WTC11 (cell line): ENCODE data around the gene KHDRBS1. TPM values are rescaled to one million over a fixed set of nuclear protein-coding genes. Genes with fewer than 3 reads are reported as not detected.

Experiments used
- ATAC-seq: fragments of 200-7000 bp; cut with Tn5 transposase; 2 replicates; pipeline ENCODE4 v1.10.0; 2021; ENCODE audit warnings: mild to moderate bottlenecking, moderate library complexity
- CTCF ChIA-PET: fragments of 300-600 bp; sonication (Branson Sonifier 250); formaldehyde crosslinking; loops from one replicate; lab custom pipeline; 2021; ENCODE audit warnings: antibody characterized with exemption; lab: Charles Lee
- POLR2A ChIA-PET: fragments of 350-600 bp; sonication (Branson Sonifier 250); formaldehyde crosslinking; loops from one replicate; lab custom pipeline; 2021; ENCODE audit warnings: antibody characterized with exemption; lab: Charles Lee
- DNase-seq: peaks from one replicate; pipeline ENCODE4 v3.0.0; 2021; ENCODE audit warnings: low spot score
- H3K27ac Mint-ChIP-seq: 2 replicates; pipeline ENCODE4 v1.8.0; 2021; ENCODE audit warnings: mixed read lengths
- H3K27me3 Mint-ChIP-seq: 2 replicates; pipeline ENCODE4 v1.8.0; 2021; ENCODE audit warnings: low read depth, mild to moderate bottlenecking, moderate library complexity, mixed read lengths
- H3K36me3 Mint-ChIP-seq: 2 replicates; pipeline ENCODE4 v1.8.0; 2021; ENCODE audit warnings: mixed read lengths
- H3K4me1 Mint-ChIP-seq: 2 replicates; pipeline ENCODE4 v1.8.0; 2022; ENCODE audit warnings: mixed read lengths
- H3K4me3 Mint-ChIP-seq: 2 replicates; pipeline ENCODE4 v1.8.0; 2021; ENCODE audit warnings: mild to moderate bottlenecking, moderate library complexity, mixed read lengths
- H3K9me3 Mint-ChIP-seq: 2 replicates; pipeline ENCODE4 v1.8.0; 2021; ENCODE audit warnings: mixed read lengths
- ATF1 ChIP-seq: sonication (generic); formaldehyde crosslinking; IDR thresholded peaks from 2 replicates; pipeline ENCODE4 v1.8.1; 2023; ENCODE audit warnings: mild to moderate bottlenecking, moderate library complexity, missing genetic modification reagents
- ATF2 ChIP-seq: sonication (generic); formaldehyde crosslinking; IDR thresholded peaks from 2 replicates; pipeline ENCODE4 v1.8.1; 2022; ENCODE audit warnings: low read depth, missing genetic modification reagents, borderline replicate concordance
- ATF3 ChIP-seq: sonication (generic); formaldehyde crosslinking; conservative IDR thresholded peaks from 2 replicates; pipeline ENCODE4 v1.8.1; 2022; ENCODE audit warnings: mild to moderate bottlenecking, missing genetic modification reagents
- CTCF ChIP-seq: fragments of 200-600 bp; IDR thresholded peaks from 2 replicates; pipeline ENCODE4 v1.8.0; 2022; ENCODE audit warnings: antibody characterized with exemption
- ERG ChIP-seq: fragments of 250-450 bp; sonication (Bioruptor Pico); IDR thresholded peaks from 2 replicates; pipeline ENCODE4 v1.8.0; 2021; ENCODE audit warnings: mild to moderate bottlenecking
- ETV6 ChIP-seq: sonication (generic); formaldehyde crosslinking; IDR thresholded peaks from 2 replicates; pipeline ENCODE4 v1.8.1; 2022; ENCODE audit warnings: mild to moderate bottlenecking, missing genetic modification reagents
- FOXP1 ChIP-seq: sonication (generic); formaldehyde crosslinking; IDR thresholded peaks from 2 replicates; pipeline ENCODE4 v1.8.0; 2022; ENCODE audit warnings: missing genetic modification reagents, mild to moderate bottlenecking, moderate library complexity, borderline replicate concordance
- GRHL2 ChIP-seq: fragments of 250-450 bp; sonication (Bioruptor Pico); IDR thresholded peaks from 2 replicates; pipeline ENCODE4 v1.8.0; 2022; ENCODE audit warnings: mild to moderate bottlenecking, moderate library complexity; ENCODE audit not compliant: insufficient replicate concordance, severe bottlenecking
- GTF2I ChIP-seq: fragments of 250-450 bp; sonication (Bioruptor Pico); conservative IDR thresholded peaks from 2 replicates; pipeline ENCODE4 v1.4.0; 2021; ENCODE audit warnings: mild to moderate bottlenecking
- MAX ChIP-seq: sonication (generic); formaldehyde crosslinking; IDR thresholded peaks from 2 replicates; pipeline ENCODE4 v1.8.0; 2022; ENCODE audit warnings: mild to moderate bottlenecking, missing genetic modification reagents
- NFYB ChIP-seq: sonication (generic); formaldehyde crosslinking; conservative IDR thresholded peaks from 2 replicates; pipeline ENCODE4 v1.8.0; 2022; ENCODE audit warnings: low read depth, missing genetic modification reagents
- NR1H2 ChIP-seq: sonication (generic); formaldehyde crosslinking; IDR thresholded peaks from 2 replicates; pipeline ENCODE4 v1.9.0; 2021; ENCODE audit warnings: mild to moderate bottlenecking, moderate library complexity, missing genetic modification reagents
- NR3C1 ChIP-seq: sonication (generic); formaldehyde crosslinking; conservative IDR thresholded peaks from 2 replicates; pipeline ENCODE4 v1.8.1; 2023; ENCODE audit warnings: low read depth, mild to moderate bottlenecking, missing genetic modification reagents
- PREB ChIP-seq: sonication (generic); formaldehyde crosslinking; IDR thresholded peaks from 2 replicates; pipeline ENCODE4 v1.8.1; 2022; ENCODE audit warnings: mild to moderate bottlenecking, missing genetic modification reagents, moderate library complexity, borderline replicate concordance
- PRRX2 ChIP-seq: fragments of 250-450 bp; sonication (Bioruptor Pico); IDR thresholded peaks from 2 replicates; pipeline ENCODE4 v1.8.0; 2021; ENCODE audit warnings: mild to moderate bottlenecking
- RORB ChIP-seq: fragments of 250-450 bp; sonication (Bioruptor Pico); IDR thresholded peaks from 2 replicates; pipeline ENCODE4 v1.9.0; 2021; ENCODE audit warnings: mild to moderate bottlenecking
- SOX15 ChIP-seq: fragments of 250-450 bp; sonication (Bioruptor Pico); IDR thresholded peaks from 2 replicates; pipeline ENCODE4 v1.9.0; 2021; ENCODE audit warnings: mild to moderate bottlenecking
- USF2 ChIP-seq: sonication (generic); formaldehyde crosslinking; IDR thresholded peaks from 2 replicates; pipeline ENCODE4 v1.8.1; 2023; ENCODE audit warnings: mild to moderate bottlenecking, missing genetic modification reagents, moderate library complexity
- ZBTB43 ChIP-seq: sonication (generic); formaldehyde crosslinking; IDR thresholded peaks from 2 replicates; pipeline ENCODE4 v1.8.1; 2023; ENCODE audit warnings: mild to moderate bottlenecking, missing genetic modification reagents
- ZNF121 ChIP-seq: sonication (generic); formaldehyde crosslinking; IDR thresholded peaks from 2 replicates; pipeline ENCODE4 v1.8.0; 2023; ENCODE audit warnings: missing genetic modification reagents
- ZNF396 ChIP-seq: fragments of 250-450 bp; sonication (Bioruptor Pico); IDR thresholded peaks from 2 replicates; pipeline ENCODE4 v1.8.0; 2021; ENCODE audit warnings: mild to moderate bottlenecking, moderate library complexity, borderline replicate concordance
- ZNF671 ChIP-seq: fragments of 250-450 bp; sonication (Bioruptor Pico); IDR thresholded peaks from 2 replicates; pipeline ENCODE4 v1.8.0; 2021; ENCODE audit warnings: mild to moderate bottlenecking
- total RNA-seq: library from RNA; stranded (reverse); gene quantifications from 3 replicates; pipeline ENCODE4 v1.2.3, GENCODE V29; 2021

The KHDRBS1 gene
- total RNA-seq, 1 experiment from 2014 or later: 264 TPM

- Mint-ChIP-seq H3K27ac (no peak overlapping the region), H3K36me3 (no peaks in the 10 kb centered on the region), H3K4me1 (peaks cover 28% of the 10 kb centered on the region), H3K27me3 (peaks cover 4% of the 10 kb centered on the region; the same call in 1 of the 2 replicates), H3K4me3 (no peak overlapping the region), H3K9me3 (no peaks in the 10 kb centered on the region)
- no peak for ATAC-seq
- TF ChIP-seq ERG (CRISPR knock-in tag): no peak
- TF ChIP-seq USF2: no peak
- TF ChIP-seq ATF1 (CRISPR knock-in tag): no peak
- no peak for TF ChIP-seq ATF3 (CRISPR knock-in tag)
- TF ChIP-seq RORB (CRISPR knock-in tag): no peak
- no peak for TF ChIP-seq MAX
- 0 out of 2 replicates have a peak, but pooled peaks have one; percentile 49 for TF ChIP-seq GTF2I (CRISPR knock-in tag)
- TF ChIP-seq GRHL2 (CRISPR knock-in tag): no peak
- peak; percentile 89; the same call in 1 of the 2 replicates for TF ChIP-seq ZNF121 (CRISPR knock-in tag)
- POLR2A ChIA-PET: interaction anchor here (0.6 to 0.7 kb wide), 3 partner anchors 20 to 331 kb away, joined by 4 to 6 read pairs (median 5); no protein-coding TSS in a partner anchor
- DNase-seq: no peak
- CTCF ChIA-PET: interaction anchor here (0.7 to 6.0 kb wide), 11 partner anchors 8 to 911 kb away, joined by 3 to 41 read pairs (median 5); partner anchors contain the start of gene KHDRBS1
Observed at GRCh38 chr1:32005522-32005921, 8.1 kb upstream of the KHDRBS1 start.

GRCh38 chr1:32007591-32007940, 6.1 kb upstream of the KHDRBS1 start:
- Mint-ChIP-seq H3K36me3 (no peaks in the 10 kb centered on the region), H3K9me3 (no peaks in the 10 kb centered on the region), H3K27ac (peak overlapping the region; percentile 41; the same call in 1 of the 2 replicates), H3K4me3 (no peak overlapping the region), H3K4me1 (peaks cover 29% of the 10 kb centered on the region), H3K27me3 (peaks cover 9% of the 10 kb centered on the region)
- no peak for TF ChIP-seq NFYB (CRISPR knock-in tag)
- ATAC-seq (no peak), DNase-seq (no peak)
- ChIA-PET CTCF (interaction anchor here (1.9 to 6.0 kb wide), 2 partner anchors 30 to 43 kb away, joined by 7 to 41 read pairs; no protein-coding TSS in a partner anchor), POLR2A (no interaction called here)

GRCh38 chr1:32010246-32010645, 3.4 kb upstream of the KHDRBS1 start:
- H3K27me3 Mint-ChIP-seq: peaks cover 9% of the 10 kb centered on the region
- no peaks in the 10 kb centered on the region for H3K9me3 Mint-ChIP-seq
- peaks cover 6% of the 10 kb centered on the region for H3K36me3 Mint-ChIP-seq
- ATAC-seq (no peak), DNase-seq (no peak)
- CTCF ChIA-PET: no interaction called here
- no peak overlapping the region for H3K4me3 Mint-ChIP-seq
- no peak for TF ChIP-seq NR1H2 (CRISPR knock-in tag)
- TF ChIP-seq GTF2I (CRISPR knock-in tag): no peak
- TF ChIP-seq ERG (CRISPR knock-in tag): no peak
- no peak for TF ChIP-seq ZBTB43 (CRISPR knock-in tag)
- TF ChIP-seq PRRX2: no peak
- TF ChIP-seq NR3C1: no peak
- no peak for TF ChIP-seq ZNF671
- no peak for TF ChIP-seq ATF2 (CRISPR knock-in tag)
- TF ChIP-seq CTCF: no peak
- TF ChIP-seq MAX: no peak
- TF ChIP-seq ETV6: no peak
- TF ChIP-seq ZNF396 (CRISPR knock-in tag): no peak
- TF ChIP-seq SOX15: no peak
- TF ChIP-seq PREB: no peak
- no peak for TF ChIP-seq FOXP1 (CRISPR knock-in tag)
- POLR2A ChIA-PET: interaction anchor here (0.9 kb wide), 1 partner anchor 66 kb away, joined by 5 read pairs; no protein-coding TSS in a partner anchor
- H3K4me1 Mint-ChIP-seq: peaks cover 33% of the 10 kb centered on the region
- H3K27ac Mint-ChIP-seq: no peak overlapping the region
